ENCODE results near the gene DCTN1.

DNA sequence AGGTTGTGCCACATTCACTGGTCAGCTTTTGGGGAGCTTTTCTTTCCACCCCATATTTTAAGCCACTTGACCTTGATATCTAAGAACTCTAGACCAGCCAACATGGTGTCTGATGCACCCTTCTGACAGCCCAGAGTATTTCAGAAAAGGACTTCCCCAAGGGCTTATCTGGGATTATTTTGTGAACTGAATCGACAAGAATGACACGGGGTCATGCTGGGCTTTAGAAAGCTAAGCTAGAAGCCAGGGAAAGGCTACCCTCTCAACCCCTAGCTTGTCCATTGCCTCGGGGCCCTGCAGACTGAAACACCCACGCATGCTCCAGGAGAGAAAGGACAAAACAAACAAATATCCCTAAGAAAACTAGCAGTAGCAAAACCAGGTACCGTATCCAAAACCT is 52.9 kb downstream of the DCTN1 start:
- TF ChIP-seq, protein P1, sequence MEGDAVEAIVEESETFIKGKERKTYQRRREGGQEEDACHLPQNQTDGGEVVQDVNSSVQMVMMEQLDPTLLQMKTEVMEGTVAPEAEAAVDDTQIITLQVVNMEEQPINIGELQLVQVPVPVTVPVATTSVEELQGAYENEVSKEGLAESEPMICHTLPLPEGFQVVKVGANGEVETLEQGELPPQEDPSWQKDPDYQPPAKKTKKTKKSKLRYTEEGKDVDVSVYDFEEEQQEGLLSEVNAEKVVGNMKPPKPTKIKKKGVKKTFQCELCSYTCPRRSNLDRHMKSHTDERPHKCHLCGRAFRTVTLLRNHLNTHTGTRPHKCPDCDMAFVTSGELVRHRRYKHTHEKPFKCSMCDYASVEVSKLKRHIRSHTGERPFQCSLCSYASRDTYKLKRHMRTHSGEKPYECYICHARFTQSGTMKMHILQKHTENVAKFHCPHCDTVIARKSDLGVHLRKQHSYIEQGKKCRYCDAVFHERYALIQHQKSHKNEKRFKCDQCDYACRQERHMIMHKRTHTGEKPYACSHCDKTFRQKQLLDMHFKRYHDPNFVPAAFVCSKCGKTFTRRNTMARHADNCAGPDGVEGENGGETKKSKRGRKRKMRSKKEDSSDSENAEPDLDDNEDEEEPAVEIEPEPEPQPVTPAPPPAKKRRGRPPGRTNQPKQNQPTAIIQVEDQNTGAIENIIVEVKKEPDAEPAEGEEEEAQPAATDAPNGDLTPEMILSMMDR (IDR thresholded peaks at IDR 0.05): no peak
- no peak for TF ChIP-seq POLR2AphosphoS5 (IDR thresholded peaks at IDR 0.05)
- no peak for TF ChIP-seq POLR2A (IDR thresholded peaks at IDR 0.05)
